ENCODE results near the gene MATCAP1.

GRCh38 chr16:67151431-67152097, 32.2 kb downstream of the MATCAP1 start:
- TF ChIP-seq POLR2A (IDR thresholded peaks at IDR 0.05), result no peak
- TF ChIP-seq, protein P1, sequence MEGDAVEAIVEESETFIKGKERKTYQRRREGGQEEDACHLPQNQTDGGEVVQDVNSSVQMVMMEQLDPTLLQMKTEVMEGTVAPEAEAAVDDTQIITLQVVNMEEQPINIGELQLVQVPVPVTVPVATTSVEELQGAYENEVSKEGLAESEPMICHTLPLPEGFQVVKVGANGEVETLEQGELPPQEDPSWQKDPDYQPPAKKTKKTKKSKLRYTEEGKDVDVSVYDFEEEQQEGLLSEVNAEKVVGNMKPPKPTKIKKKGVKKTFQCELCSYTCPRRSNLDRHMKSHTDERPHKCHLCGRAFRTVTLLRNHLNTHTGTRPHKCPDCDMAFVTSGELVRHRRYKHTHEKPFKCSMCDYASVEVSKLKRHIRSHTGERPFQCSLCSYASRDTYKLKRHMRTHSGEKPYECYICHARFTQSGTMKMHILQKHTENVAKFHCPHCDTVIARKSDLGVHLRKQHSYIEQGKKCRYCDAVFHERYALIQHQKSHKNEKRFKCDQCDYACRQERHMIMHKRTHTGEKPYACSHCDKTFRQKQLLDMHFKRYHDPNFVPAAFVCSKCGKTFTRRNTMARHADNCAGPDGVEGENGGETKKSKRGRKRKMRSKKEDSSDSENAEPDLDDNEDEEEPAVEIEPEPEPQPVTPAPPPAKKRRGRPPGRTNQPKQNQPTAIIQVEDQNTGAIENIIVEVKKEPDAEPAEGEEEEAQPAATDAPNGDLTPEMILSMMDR (IDR thresholded peaks at IDR 0.05), result no peak

All from thyroid gland (tissue), 4 donors.